ENCODE data around the gene PGAP2. TPM values are rescaled to one million over a fixed set of nuclear protein-coding genes. Genes with fewer than 3 reads are reported as not detected.

PGAP2 gene
- total RNA-seq, 1 experiment from 2014 or later = 72.2 TPM

GRCh38 chr11:3799873-3800272, 8.5 kb upstream of the PGAP2 start:
- in situ Hi-C loops (cut with HindIII; ENCODE audit: low pct_unique_long_range_greater_than_20kb, low sequenced_read_pairs) = no loop called here
- CTCF ChIA-PET = interaction anchor here (0.6 kb wide), 1 partner anchor 41 kb away, joined by 11 read pairs; no protein-coding TSS in a partner anchor
- BruUV-seq (replicated peaks) = no TSS peak

GRCh38 chr11:3802011-3802790, 6.2 kb upstream of the PGAP2 start:
- H3K9me3 ChIP-seq (ENCODE audit: control insufficient read depth, insufficient read depth, low read depth, low read length) = no peaks in the 10 kb centered on the region
- DNase-seq (ENCODE audit: low read depth, low spot score) (no peak), ATAC-seq (no peak)
- H3K4me1 ChIP-seq (ENCODE audit: control insufficient read depth, insufficient read depth, low read length) = no peaks in the 10 kb centered on the region
- H3K27me3 ChIP-seq (ENCODE audit: control insufficient read depth, insufficient read depth, low read length) = no peaks in the 10 kb centered on the region
- TF ChIP-seq REST (IDR thresholded peaks at IDR 0.05; ENCODE audit: insufficient read depth in 1 of 2, low read depth in 2 of 2, low read length in 1 of 2) (no peak), CTCF (IDR thresholded peaks at IDR 0.05) (no peak)
- intact Hi-C loops (cut with micrococcal nuclease; ENCODE audit: unreplicated experiment) (no loop called here), in situ Hi-C loops (cut with HindIII; ENCODE audit: low pct_unique_long_range_greater_than_20kb, low sequenced_read_pairs) (no loop called here)
- no peaks in the 10 kb centered on the region for H3K36me3 ChIP-seq (ENCODE audit: control insufficient read depth, insufficient read depth, low read length)
- H3K4me3 ChIP-seq (ENCODE audit: low read depth in 2 of 2, low read length in 2 of 2) = no peak overlapping the region
- no peak overlapping the region for H3K27ac ChIP-seq (ENCODE audit: low read length)
- BruUV-seq (replicated peaks) = no TSS peak
- ChIA-PET POLR2A (interaction anchor here (0.7 kb wide), 1 partner anchor 362 kb away, joined by 6 read pairs; no protein-coding TSS in a partner anchor), CTCF (no interaction called here)

More at GRCh38 chr11:3799873-3800272, 8.5 kb upstream of the PGAP2 start:
- DNase-seq (ENCODE audit: low read depth, low spot score) (no peak), ATAC-seq (no peak)
- peaks cover 3% of the 10 kb centered on the region for H3K36me3 ChIP-seq (ENCODE audit: control insufficient read depth, insufficient read depth, low read length)
- POLR2A ChIA-PET = no interaction called here
- TF ChIP-seq TCF7L2 (IDR thresholded peaks at IDR 0.05; ENCODE audit: low read depth, low read length) (no peak), POLR2AphosphoS5 (IDR thresholded peaks at IDR 0.05; ENCODE audit: low read depth, low read length) (no peak; the same call in 1 of the 2 replicates), CTCF (IDR thresholded peaks at IDR 0.05) (no peak), SIN3A (IDR thresholded peaks at IDR 0.05; ENCODE audit: borderline replicate concordance, insufficient read depth, low read depth, low read length) (no peak), REST (IDR thresholded peaks at IDR 0.05; ENCODE audit: insufficient read depth in 1 of 2, low read depth in 2 of 2, low read length in 1 of 2) (no peak)
- no peaks in the 10 kb centered on the region for H3K27me3 ChIP-seq (ENCODE audit: control insufficient read depth, insufficient read depth, low read length)
- no peak overlapping the region for H3K27ac ChIP-seq (ENCODE audit: low read length)
- H3K4me1 ChIP-seq (ENCODE audit: control insufficient read depth, insufficient read depth, low read length) = peaks cover 10% of the 10 kb centered on the region
- H3K9me3 ChIP-seq (ENCODE audit: control insufficient read depth, insufficient read depth, low read depth, low read length) = no peaks in the 10 kb centered on the region
- H3K4me3 ChIP-seq (ENCODE audit: low read depth in 2 of 2, low read length in 2 of 2) = no peak overlapping the region
- intact Hi-C loops (cut with micrococcal nuclease; ENCODE audit: unreplicated experiment) = no loop called here

Measured in Panc1 (cell line).